SK-N-SH treated with all-trans-retinoic acid at 6 μM for 48 hours (cell line): ENCODE results near the gene RAP1GAP.

Source experiments
- PATZ1 ChIP-seq: fragments of 250-450 bp; sonication (Bioruptor Pico); IDR thresholded peaks from 2 replicates; pipeline ENCODE4 v1.8.0; 2020; ENCODE audit warnings: mild to moderate bottlenecking, moderate library complexity, borderline replicate concordance
- PPARA ChIP-seq: fragments of 250-450 bp; sonication (Bioruptor Pico); IDR thresholded peaks from 2 replicates; pipeline ENCODE4 v1.5.0; 2020; ENCODE audit warnings: mild to moderate bottlenecking, borderline replicate concordance
- ZNF565 ChIP-seq: fragments of 450-650 bp; formaldehyde crosslinking; conservative IDR thresholded peaks from 2 replicates; pipeline ENCODE4 v1.5.0; 2020; ENCODE audit warnings: low read depth, mild to moderate bottlenecking, moderate library complexity

- TF ChIP-seq PATZ1 (CRISPR knock-in tag) (no peak), PPARA (CRISPR knock-in tag) (no peak), ZNF565 (no peak)
Measured at GRCh38 chr1:21703318-21703963, 34.3 kb upstream of the RAP1GAP start.
